Activated T-helper 1 cell treated with Interleukin-2 at 50 U/mL for 16 hours (primary cell): Measurements from ENCODE around the gene MFAP2.
"Not testable (repeated sequence)": the region's sequence is repeated elsewhere in the genome, so short reads cannot be mapped to it uniquely, and the experiment has no call there.

Experiments
- DNase-seq: peaks from one replicate; pipeline ENCODE4 v3.0.0-alpha.2; 2020; ENCODE audit warnings: low read depth

MFAP2 gene

GRCh38 chr1:16979475-16980327 lies 719 bp downstream of the MFAP2 start:
- DNase-seq, result no peak

GRCh38 chr1:16978567-16979474 lies 1.6 kb downstream of the MFAP2 start:
- no peak for DNase-seq

- DNase-seq, result no peak
These were observed 2.3 kb downstream of the MFAP2 start for GRCh38 chr1:16978139-16978538.

- DNase-seq, result no peak
These were observed 3.0 kb downstream of the MFAP2 start for GRCh38 chr1:16977377-16977776.

- DNase-seq, result no peak
These were observed 3.5 kb downstream of the MFAP2 start for GRCh38 chr1:16976966-16977365.

GRCh38 chr1:16975838-16976237 lies 4.6 kb downstream of the MFAP2 start:
- DNase-seq, result no peak

- DNase-seq, result no peak
These were observed 5.2 kb downstream of the MFAP2 start for GRCh38 chr1:16975211-16975610.

- no peak for DNase-seq
These were observed 7.2 kb downstream of the MFAP2 start for GRCh38 chr1:16973215-16973614.

- no peak for DNase-seq
These were observed 8.1 kb downstream of the MFAP2 start for GRCh38 chr1:16972189-16972895.

GRCh38 chr1:16971341-16972188 lies 8.9 kb downstream of the MFAP2 start:
- no peak for DNase-seq

GRCh38 chr1:16970132-16970910 lies 10.1 kb downstream of the MFAP2 start:
- DNase-seq, result no peak

- no peak for DNase-seq
These were observed 10.8 kb downstream of the MFAP2 start for GRCh38 chr1:16969651-16970050.

- no peak for DNase-seq
These were observed 11.3 kb downstream of the MFAP2 start for GRCh38 chr1:16969057-16969611.

- no peak for DNase-seq
These were observed 12.0 kb downstream of the MFAP2 start for GRCh38 chr1:16968372-16968771.

GRCh38 chr1:16967962-16968361 lies 12.5 kb downstream of the MFAP2 start:
- no peak for DNase-seq

GRCh38 chr1:16967095-16967575 lies 13.3 kb downstream of the MFAP2 start:
- no peak for DNase-seq

- no peak for DNase-seq
These were observed 14.1 kb downstream of the MFAP2 start for GRCh38 chr1:16966282-16966681.

- no peak for DNase-seq
These were observed 14.8 kb downstream of the MFAP2 start for GRCh38 chr1:16965486-16966067.

- not testable (repeated sequence) for DNase-seq
These were observed 16.3 kb downstream of the MFAP2 start for GRCh38 chr1:16964169-16964568.
